Measurements from ENCODE around the gene HECTD1.
"Not testable (repeated sequence)": the region's sequence is repeated elsewhere in the genome, so short reads cannot be mapped to it uniquely, and the experiment has no call there.

The HECTD1 gene

DNA sequence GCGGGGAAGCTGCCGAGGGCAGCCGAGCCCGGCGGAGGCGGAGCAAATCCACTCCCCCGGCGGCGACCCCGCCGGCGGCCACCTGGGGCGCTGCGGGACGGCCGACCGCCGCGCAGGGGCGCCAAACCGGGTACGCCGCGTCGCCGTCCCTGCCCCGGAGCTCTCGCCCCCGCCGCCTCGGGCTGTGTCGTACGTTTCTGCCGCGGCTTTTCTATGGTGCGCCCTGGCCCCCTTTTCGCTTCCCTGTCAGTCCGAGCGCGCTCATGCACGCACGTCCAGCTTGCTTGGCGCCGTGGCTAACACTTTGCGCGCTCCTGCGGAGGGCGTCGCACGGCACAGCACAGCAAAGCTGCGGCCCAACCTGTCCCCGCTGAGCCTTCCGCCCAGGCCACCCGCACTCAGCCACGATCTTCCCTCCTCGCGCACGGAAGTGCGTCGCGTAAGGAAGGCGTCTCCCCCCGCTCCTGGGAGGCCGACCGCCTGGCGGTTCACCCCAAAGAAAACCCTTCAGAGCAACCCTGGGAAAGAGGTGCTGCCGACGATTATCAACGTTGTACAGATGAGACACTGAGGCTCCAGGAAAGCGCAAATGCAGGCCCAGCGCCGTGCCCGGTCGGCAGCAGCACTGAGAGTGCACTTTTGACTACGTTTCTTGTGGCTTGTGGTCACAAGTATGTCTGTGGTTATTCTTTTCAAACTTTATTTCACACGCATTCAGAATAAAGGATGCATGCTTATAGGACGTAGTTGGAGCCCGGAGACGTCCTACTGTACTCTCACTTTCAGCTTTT is at the start of gene HECTD1:
Gene HECTD1, minus strand, starts transcription at position 39 of the 791 bp plus-strand sequence. CDS start 1,857 bp downstream, outside the sequence.
- DNase-seq = peak in 1 of 2 experiments; percentile 20

- no peak for DNase-seq
These were observed 49.6 kb upstream of the HECTD1 start for GRCh38 chr14:31257244-31257553.

DNA sequence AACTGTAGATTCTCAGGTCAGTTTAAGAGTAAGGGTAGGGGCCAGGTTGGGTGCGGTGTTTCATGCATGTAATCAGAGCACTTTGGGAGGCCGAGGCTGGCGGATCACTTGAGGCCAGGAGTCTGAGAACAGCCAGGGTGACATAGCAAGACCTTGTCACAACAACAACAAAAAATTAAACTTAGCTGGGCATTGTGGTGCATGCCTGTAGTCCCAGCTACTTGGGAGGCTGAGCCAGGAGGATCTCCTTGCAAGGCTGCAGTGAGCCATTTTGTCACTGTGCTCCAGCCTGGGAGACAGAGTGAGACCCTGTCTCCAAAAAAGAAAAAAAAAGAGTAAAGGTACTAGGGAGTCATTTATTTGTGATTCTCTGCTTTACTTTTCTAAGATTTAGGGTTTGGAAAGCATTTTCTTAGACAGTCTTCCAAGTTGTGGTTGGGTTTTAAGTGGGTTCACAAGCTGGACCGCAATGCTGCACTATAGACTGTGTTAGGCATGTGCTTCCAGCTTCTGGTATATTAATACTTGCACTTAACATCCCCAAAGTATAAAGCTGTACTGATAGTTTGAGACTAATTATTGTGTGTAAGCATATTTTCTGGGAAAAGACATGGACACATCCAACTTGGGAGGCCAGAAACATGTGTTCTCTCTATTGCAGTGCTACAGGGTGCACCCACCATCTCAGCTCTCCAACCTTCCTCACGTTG is 49.1 kb upstream of the HECTD1 start:
- DNase-seq = no peak

GRCh38 chr14:31255918-31256317 is 48.3 kb upstream of the HECTD1 start:
- DNase-seq = not testable (repeated sequence)

DNA sequence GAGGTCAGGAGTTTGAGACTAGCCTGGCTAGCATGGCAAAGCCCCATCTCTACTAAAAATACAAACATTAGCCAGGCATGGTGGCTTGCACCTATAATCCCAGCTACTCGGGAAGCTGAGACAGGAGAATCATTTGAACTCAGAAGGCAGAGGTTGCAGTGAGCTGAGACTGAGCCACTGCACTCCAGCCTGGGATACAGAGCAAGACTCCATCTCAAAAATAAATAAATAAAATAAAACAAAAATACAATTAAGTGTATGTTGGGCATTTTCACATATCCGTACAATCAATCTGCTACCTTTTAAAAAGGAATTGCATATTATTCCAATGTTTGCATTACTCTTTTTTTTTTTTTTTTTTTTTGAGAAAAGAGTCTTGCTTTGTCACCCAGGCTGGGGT is 47.7 kb upstream of the HECTD1 start:
- DNase-seq = no peak

DNA sequence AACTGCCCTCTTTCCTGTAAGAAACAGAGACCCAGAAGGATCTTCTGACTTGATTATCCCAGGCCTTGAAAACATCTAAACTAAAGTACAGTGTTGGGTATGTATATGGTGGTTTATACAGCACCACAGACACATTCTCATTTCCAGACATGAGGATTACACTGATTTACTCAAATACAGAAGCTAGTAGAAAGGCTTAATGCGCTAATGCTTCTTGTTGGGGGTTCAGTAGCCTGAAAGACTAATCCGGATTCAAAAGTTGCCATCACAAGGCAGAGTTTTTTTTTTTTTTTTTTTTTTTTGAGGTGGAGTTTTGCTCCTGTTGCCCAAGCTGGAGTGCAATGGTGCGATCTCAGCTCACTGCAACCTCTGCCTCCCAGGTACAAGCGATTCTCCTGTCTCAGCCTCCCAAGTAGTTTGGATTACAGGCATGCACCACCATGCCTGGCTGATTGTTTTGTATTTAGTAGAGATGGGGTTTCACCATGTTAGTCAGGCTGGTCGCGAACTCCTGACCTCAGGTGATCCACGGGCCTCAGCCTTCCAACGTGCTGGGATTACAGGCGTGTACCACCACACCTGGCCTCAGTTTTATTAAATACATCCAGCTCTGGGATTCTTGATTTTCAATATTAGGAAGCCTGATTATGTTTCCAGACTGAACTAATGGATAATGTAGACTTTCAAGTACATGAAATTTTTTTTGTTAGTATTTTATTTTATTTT is 46.3 kb upstream of the HECTD1 start:
- no peak for DNase-seq

- DNase-seq = no peak
These were observed 45.3 kb upstream of the HECTD1 start for GRCh38 chr14:31252865-31253264.

GRCh38 chr14:31251028-31251958 is 43.7 kb upstream of the HECTD1 start:
- no peak for DNase-seq

- no peak for DNase-seq
These were observed 37.0 kb upstream of the HECTD1 start for GRCh38 chr14:31244626-31245025.

GRCh38 chr14:31243860-31244259 is 36.3 kb upstream of the HECTD1 start:
- DNase-seq = no peak

- DNase-seq = not testable (repeated sequence)
These were observed 34.8 kb upstream of the HECTD1 start for GRCh38 chr14:31242161-31242940.

- no peak for DNase-seq
These were observed 34.0 kb upstream of the HECTD1 start for GRCh38 chr14:31241450-31242114.

GRCh38 chr14:31239741-31240140 is 32.1 kb upstream of the HECTD1 start:
- DNase-seq = no peak

DNA sequence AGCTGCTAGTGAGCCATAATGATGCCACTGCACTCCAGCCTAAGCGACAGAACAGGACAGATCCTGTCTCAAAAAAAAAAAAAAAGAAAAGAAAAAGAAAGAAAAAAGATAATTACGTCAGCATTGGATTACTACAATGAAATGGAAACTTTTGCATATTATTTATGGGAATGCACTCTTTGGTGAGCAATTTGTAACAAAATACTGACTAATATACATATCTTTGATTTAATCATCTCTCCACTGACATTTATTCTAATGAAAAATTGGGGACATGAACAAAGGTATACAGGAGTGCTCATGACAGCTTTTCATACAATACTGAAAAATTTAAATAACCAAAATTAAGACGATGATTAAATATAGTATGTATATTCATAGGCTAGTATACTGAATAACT is 27.9 kb upstream of the HECTD1 start:
- no peak for DNase-seq

DNA sequence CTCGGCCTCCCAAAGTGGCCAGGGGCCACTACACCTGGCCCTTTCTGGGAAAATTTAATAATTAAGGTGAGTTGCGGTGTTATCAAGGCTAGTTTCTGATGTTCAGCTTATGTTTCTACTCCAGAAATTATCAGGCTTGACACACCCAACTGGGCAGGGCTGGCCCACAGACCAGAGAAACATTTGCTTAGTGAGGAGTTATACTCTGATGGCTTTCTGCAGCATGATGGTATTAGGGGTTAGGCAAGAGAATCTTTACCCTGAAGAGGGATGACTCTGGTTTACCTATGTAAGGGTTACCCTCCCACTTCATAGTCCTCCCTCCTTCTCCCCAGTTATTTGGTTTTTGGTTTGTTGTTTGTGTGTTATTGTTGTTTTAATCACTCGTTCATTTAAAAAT is 24.5 kb upstream of the HECTD1 start:
- DNase-seq = no peak

- not testable (repeated sequence) for DNase-seq
These were observed 23.7 kb upstream of the HECTD1 start for GRCh38 chr14:31231272-31231671.

DNA sequence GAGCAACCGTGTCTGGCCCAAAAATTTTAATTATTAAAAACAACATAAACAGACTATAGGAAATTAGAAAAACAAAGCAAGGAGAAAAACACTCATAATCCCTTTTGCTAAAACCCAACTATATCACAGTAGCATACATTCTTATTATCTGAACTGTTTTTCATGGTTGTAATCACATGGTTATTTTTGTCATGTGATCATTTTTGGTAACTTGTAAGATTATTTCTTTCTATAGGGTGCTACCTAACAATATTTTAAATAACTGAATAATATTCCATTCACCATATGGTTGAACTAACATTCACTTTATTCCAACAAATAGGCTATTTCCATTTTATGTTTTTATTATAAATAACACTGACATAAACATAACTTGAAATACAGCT is 23.0 kb upstream of the HECTD1 start:
- DNase-seq = no peak

DNA sequence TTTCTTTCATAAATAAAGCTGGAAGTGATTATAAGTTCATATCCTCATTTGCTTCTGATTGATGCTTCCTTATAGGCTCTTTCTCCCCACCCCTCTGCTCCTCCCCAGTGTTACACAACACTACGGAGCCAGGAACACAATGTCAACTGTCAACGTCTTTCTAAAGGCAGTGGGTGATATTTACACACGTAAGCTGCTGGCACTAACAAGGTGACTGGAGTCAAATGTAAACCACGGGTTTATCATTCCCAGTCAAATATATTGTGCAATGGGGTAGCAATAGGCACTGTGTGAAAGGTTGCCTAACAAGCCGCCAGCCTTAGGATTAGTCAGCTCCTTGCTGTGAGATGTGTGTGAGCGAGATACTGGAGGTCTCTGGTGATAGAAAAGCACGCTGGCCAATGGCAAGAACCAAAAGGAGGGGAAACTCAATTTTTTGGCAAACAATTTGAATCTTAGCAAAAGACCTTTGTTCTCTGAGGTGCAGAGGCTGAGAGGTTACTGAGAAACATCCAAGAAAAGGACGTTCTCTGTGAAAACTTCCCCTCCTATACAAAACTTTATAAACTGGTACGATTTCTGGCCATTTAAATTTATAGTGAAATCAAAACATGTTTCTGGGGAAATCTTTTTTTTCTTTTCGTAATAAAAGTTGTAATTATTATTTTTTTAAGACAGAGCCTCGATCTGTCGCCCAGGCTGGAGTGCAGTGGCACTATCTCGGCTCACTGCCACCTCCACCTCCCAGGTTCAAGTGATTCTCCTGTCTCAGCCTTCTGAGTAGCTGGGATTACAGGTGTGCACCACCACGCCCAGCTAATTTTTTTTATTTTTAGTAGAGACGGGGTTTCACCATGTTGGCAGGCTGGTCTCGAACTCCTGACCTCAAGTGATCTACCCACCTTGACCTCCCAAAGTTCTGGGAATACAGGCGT is 22.3 kb upstream of the HECTD1 start:
- no peak for DNase-seq

GRCh38 chr14:31229009-31229408 is 21.4 kb upstream of the HECTD1 start:
- no peak for DNase-seq

DNA sequence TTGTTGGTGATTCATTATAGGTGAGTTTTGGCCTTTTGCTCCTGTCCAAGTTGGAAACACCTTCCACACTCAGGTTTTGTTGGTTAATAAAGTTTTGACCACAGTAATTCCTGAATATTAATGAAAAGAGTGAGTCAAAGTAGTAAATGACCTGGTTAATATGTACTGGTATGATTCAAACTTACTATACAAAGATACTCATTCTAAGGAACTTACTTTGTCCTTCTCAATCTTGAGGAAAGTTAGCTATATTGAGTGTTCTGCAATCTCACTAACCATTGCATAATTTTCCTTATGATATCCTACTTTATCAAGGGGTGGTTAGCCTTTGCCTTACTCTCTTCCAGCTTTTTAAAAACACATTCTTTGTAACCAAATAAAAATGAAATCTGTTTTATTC is 20.9 kb upstream of the HECTD1 start:
- DNase-seq = no peak

All from cerebellar nuclear complex (tissue), 1 donor.